ENCODE measurements around the gene FNBP1.

DNA sequence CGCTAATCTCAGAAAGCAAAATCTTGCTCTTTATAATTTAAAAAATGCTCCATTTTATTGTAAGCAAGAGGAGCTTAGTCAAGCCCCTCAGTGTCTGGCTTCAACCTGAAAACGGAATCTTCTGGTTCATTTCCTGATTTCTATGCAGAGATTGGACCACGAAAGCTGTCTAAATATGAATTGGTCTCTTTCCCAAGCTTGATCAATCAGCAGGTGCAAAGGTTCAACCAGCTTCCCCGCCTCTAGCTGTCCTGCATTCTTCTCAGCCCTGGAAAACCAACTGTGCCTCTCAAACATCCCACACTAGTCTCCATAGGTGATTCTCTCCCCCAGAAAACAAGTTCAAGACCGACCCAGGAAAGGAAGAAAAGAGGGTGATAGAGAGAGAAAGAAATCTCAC is 34.5 kb downstream of the FNBP1 start:
- no peak for TF ChIP-seq POLR2A (IDR thresholded peaks at IDR 0.05)
- TF ChIP-seq, protein P1, sequence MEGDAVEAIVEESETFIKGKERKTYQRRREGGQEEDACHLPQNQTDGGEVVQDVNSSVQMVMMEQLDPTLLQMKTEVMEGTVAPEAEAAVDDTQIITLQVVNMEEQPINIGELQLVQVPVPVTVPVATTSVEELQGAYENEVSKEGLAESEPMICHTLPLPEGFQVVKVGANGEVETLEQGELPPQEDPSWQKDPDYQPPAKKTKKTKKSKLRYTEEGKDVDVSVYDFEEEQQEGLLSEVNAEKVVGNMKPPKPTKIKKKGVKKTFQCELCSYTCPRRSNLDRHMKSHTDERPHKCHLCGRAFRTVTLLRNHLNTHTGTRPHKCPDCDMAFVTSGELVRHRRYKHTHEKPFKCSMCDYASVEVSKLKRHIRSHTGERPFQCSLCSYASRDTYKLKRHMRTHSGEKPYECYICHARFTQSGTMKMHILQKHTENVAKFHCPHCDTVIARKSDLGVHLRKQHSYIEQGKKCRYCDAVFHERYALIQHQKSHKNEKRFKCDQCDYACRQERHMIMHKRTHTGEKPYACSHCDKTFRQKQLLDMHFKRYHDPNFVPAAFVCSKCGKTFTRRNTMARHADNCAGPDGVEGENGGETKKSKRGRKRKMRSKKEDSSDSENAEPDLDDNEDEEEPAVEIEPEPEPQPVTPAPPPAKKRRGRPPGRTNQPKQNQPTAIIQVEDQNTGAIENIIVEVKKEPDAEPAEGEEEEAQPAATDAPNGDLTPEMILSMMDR (IDR thresholded peaks at IDR 0.05): no peak

All from body of pancreas (tissue), 4 donors.